SK-N-SH (cell line): ENCODE results near the gene PUM1. TPM values are rescaled to one million over a fixed set of nuclear protein-coding genes. Genes with fewer than 3 reads are reported as not detected.

Source experiments
- CTCF ChIA-PET: fragments of 300-600, 350-600 bp; formaldehyde crosslinking; extraction: SDS; loops from one replicate; lab custom pipeline; 2021; lab: Yijun Ruan, JAX
- POLR2A ChIA-PET: fragments of 350-600 bp; sonication (Branson Sonifier 250); formaldehyde crosslinking; extraction: SDS; loops from one replicate; lab custom pipeline; 2020; ENCODE audit warnings: antibody characterized with exemption, inconsistent platforms; lab: Yijun Ruan, JAX
- DNase-seq: peaks from one replicate; pipeline ENCODE4 v3.0.0; 2012
- H2AFZ ChIP-seq: fragments of 200-600 bp; sonication (generic); 2 replicates; pipeline ENCODE4 v1.8.1; 2016; ENCODE audit warnings: antibody characterized with exemption, mild to moderate bottlenecking, low read depth
- H3F3A ChIP-seq: fragments of 200-600 bp; sonication (generic); replicated peaks from 2 replicates; pipeline ENCODE3; 2016; ENCODE audit warnings: antibody characterized with exemption, mild to moderate bottlenecking; ENCODE audit not compliant: insufficient read depth
- H3K27ac ChIP-seq, 2 experiments: fragments of 200-500 bp in 1 of 2; fragments of 200-600 bp in 1 of 2; sonication (Bioruptor generic) in 1 of 2; sonication (generic), shearing (Covaris generic) in 1 of 2; 2 replicates each; pipeline versions ENCODE4 v1.5.1 to v1.6.1; 2014 to 2016; ENCODE audit warnings: low read depth in 2 of 2, inconsistent platforms in 1 of 2, low read length in 1 of 2, mild to moderate bottlenecking in 1 of 2, mixed read lengths in 1 of 2
- H3K27me3 ChIP-seq: fragments of 200-600 bp; sonication (generic), shearing (Covaris generic); 2 replicates; pipeline ENCODE4 v1.6.1; 2016; ENCODE audit warnings: mixed run types; ENCODE audit not compliant: insufficient read depth
- H3K36me3 ChIP-seq, 2 experiments: fragments of 200-500 bp in 1 of 2; fragments of 200-600 bp in 1 of 2; sonication (Bioruptor generic) in 1 of 2; sonication (generic) in 1 of 2; replicated peaks in 1 of 2; 2 replicates each; pipeline versions ENCODE3 to v1.5.1; 2014 to 2016; ENCODE audit warnings: low read length in 1 of 2, mild to moderate bottlenecking in 1 of 2; ENCODE audit not compliant: insufficient read depth in 2 of 2, control insufficient read depth in 1 of 2
- H3K4me1 ChIP-seq, 2 experiments: fragments of 200-500 bp in 1 of 2; fragments of 200-600 bp in 1 of 2; sonication (Bioruptor generic) in 1 of 2; sonication (generic), shearing (Covaris generic) in 1 of 2; 2 replicates each; pipeline versions ENCODE4 v1.5.1 to v1.6.1; 2014 to 2016; ENCODE audit warnings: low read depth in 1 of 2, low read length in 1 of 2, mixed run types in 1 of 2; ENCODE audit not compliant: insufficient read depth in 2 of 2, control insufficient read depth in 1 of 2
- H3K4me2 ChIP-seq: fragments of 200-600 bp; sonication (generic), shearing (Covaris generic); 2 replicates; pipeline ENCODE4 v1.6.1; 2017; ENCODE audit warnings: mixed run types
- H3K4me3 ChIP-seq, 2 experiments: fragments of 200-500 bp in 1 of 2; fragments of 200-600 bp in 1 of 2; sonication (Bioruptor generic) in 1 of 2; sonication (generic), shearing (Covaris generic) in 1 of 2; 2 replicates each; pipeline versions ENCODE4 v1.5.1 to v1.8.1; 2014 to 2016; ENCODE audit warnings: low read depth in 2 of 2, inconsistent platforms in 1 of 2, low read length in 1 of 2, mild to moderate bottlenecking in 1 of 2, mixed read lengths in 1 of 2, moderate library complexity in 1 of 2
- H3K79me2 ChIP-seq: fragments of 200-600 bp; sonication (generic); 2 replicates; pipeline ENCODE4 v1.8.1; 2017; ENCODE audit warnings: mild to moderate bottlenecking; ENCODE audit not compliant: insufficient read depth
- H3K9ac ChIP-seq: fragments of 200-600 bp; sonication (generic); 2 replicates; pipeline ENCODE4 v1.6.1; 2017; ENCODE audit warnings: mixed run types
- H3K9me2 ChIP-seq: fragments of 200-600 bp; sonication (generic); 2 replicates; pipeline ENCODE4 v1.6.1; 2017; ENCODE audit warnings: mixed run types
- H3K9me3 ChIP-seq: fragments of 200-600 bp; sonication (generic); 2 replicates; pipeline ENCODE4 v1.6.1; 2017; ENCODE audit warnings: mixed run types, mild to moderate bottlenecking, moderate library complexity
- H4K20me1 ChIP-seq: fragments of 200-600 bp; sonication (generic); 2 replicates; pipeline ENCODE4 v1.6.1; 2017; ENCODE audit warnings: mild to moderate bottlenecking, mixed run types; ENCODE audit not compliant: insufficient read depth
- EP300 ChIP-seq, 2 experiments: IDR thresholded peaks; 2 replicates each; pipeline versions ENCODE4 v1.4.0 to v1.6.1; 2012; ENCODE audit warnings: borderline replicate concordance in 1 of 2, low read depth in 1 of 2, low read length in 1 of 2
- FOXJ3 ChIP-seq: sonication (generic); formaldehyde crosslinking; IDR thresholded peaks from 2 replicates; pipeline ENCODE4 v1.5.1; 2020; ENCODE audit warnings: mild to moderate bottlenecking, missing genetic modification reagents
- FOXM1 ChIP-seq: IDR thresholded peaks from 2 replicates; pipeline ENCODE4 v1.4.0; 2012; ENCODE audit warnings: low read depth, mild to moderate bottlenecking
- GABPA ChIP-seq: IDR thresholded peaks from 2 replicates; pipeline ENCODE4 v1.4.0; 2012; ENCODE audit warnings: low read depth, mild to moderate bottlenecking
- GATA2 ChIP-seq: sonication (generic); formaldehyde crosslinking; IDR thresholded peaks from 2 replicates; pipeline ENCODE4 v1.5.0; 2020; ENCODE audit warnings: mild to moderate bottlenecking, missing genetic modification reagents
- JUND ChIP-seq: IDR thresholded peaks from 2 replicates; pipeline ENCODE4 v1.4.0; 2012
- NFIC ChIP-seq: IDR thresholded peaks from 2 replicates; pipeline ENCODE4 v1.4.0; 2012; ENCODE audit warnings: borderline replicate concordance
- POLR2AphosphoS5 ChIP-seq: IDR thresholded peaks from 2 replicates; pipeline ENCODE4 v1.6.1; 2012; ENCODE audit warnings: low read depth, low read length
- RCOR1 ChIP-seq: fragments of 150-350 bp; IDR thresholded peaks from 2 replicates; pipeline ENCODE4 v1.6.1; 2017; ENCODE audit warnings: antibody characterized with exemption, low read length
- RFX5 ChIP-seq: IDR thresholded peaks from 2 replicates; pipeline ENCODE4 v1.6.1; 2012; ENCODE audit warnings: mild to moderate bottlenecking, improper control_type of control experiment, low read length
- RXRA ChIP-seq: IDR thresholded peaks from 2 replicates; pipeline ENCODE4 v1.4.0; 2012; ENCODE audit warnings: low read depth, mild to moderate bottlenecking, borderline replicate concordance
- TAF1 ChIP-seq: IDR thresholded peaks from 2 replicates; pipeline ENCODE4 v1.6.1; 2012; ENCODE audit warnings: low read depth, mild to moderate bottlenecking, low read length, moderate library complexity, borderline replicate concordance
- TCF12 ChIP-seq: IDR thresholded peaks from 2 replicates; pipeline ENCODE4 v1.4.0; 2012
- TEAD4 ChIP-seq: IDR thresholded peaks from 2 replicates; pipeline ENCODE4 v1.4.0; 2012; ENCODE audit warnings: mild to moderate bottlenecking, borderline replicate concordance; ENCODE audit not compliant: insufficient read depth
- YY1 ChIP-seq: IDR thresholded peaks from 2 replicates; pipeline ENCODE4 v1.4.0; 2012; ENCODE audit warnings: low read depth, mild to moderate bottlenecking
- WGBS: methylation state at CpG from one replicate; pipeline ENCODE4 v1.1.6; 2017; ENCODE audit warnings: low lambda C conversion rate; 5-methylcytosine and 5-hydroxymethylcytosine counted together
- polyA plus RNA-seq, 3 experiments: library from polyadenylated mRNA; depleted of rRNA; stranded (reverse); fragments of >200 nt; gene quantifications; 2 replicates each; pipeline ENCODE4 v1.2.3, GENCODE V29; 2012
- TF ChIP-seq, protein P1 (sequence below): IDR thresholded peaks from 2 replicates; pipeline ENCODE4 v1.4.0; 2012; ENCODE audit warnings: low read depth, borderline replicate concordance
- TF ChIP-seq, protein P2 (sequence below): IDR thresholded peaks from 2 replicates; pipeline ENCODE4; 2012
- TF ChIP-seq, protein P3 (sequence below): IDR thresholded peaks from 2 replicates; pipeline ENCODE4 v1.6.1; 2012; ENCODE audit warnings: mild to moderate bottlenecking, low read depth, low read length, moderate library complexity
- TF ChIP-seq, protein P4 (sequence below): fragments of 200-600 bp; sonication (generic); IDR thresholded peaks from 2 replicates; pipeline ENCODE4 v1.6.1; 2017; ENCODE audit warnings: antibody characterized with exemption, mild to moderate bottlenecking, moderate library complexity

The PUM1 gene
- polyA plus RNA-seq, 1 of the 3 experiments (the other 2 are of a cell fraction): 66.7 TPM

DNA sequence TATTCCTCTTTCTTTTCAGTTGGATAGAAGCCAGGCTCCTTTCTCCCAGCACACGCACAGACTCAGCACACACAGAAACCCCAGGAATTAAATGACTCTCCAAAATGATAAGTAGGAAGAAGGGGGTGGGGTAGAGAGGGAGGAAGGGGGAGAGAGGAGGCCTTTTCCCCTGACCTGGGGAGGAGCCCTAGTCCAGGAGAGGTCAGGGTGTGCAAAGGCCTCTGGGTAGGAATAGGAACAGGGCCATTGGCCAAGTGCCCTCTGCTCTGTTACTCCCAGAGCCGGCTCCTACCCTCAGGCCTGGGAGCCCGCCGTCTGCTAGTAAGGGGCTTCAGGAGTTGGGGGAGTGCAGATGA lies 35.6 kb upstream of the PUM1 start:
- peaks cover 7% of the 10 kb centered on the region for H3F3A ChIP-seq
- 61% methylated on average over 4 of the region's 4 CpGs for WGBS
- no peaks in the 10 kb centered on the region for H3K36me3 ChIP-seq
- POLR2A ChIA-PET: no interaction called here
- no peaks in the 10 kb centered on the region for H3K27me3 ChIP-seq
- H2AFZ ChIP-seq: peak overlapping the region; percentile 59; the same call in 1 of the 2 replicates
- no peaks in the 10 kb centered on the region for H3K9me3 ChIP-seq
- CTCF ChIA-PET: no interaction called here
- H3K9ac ChIP-seq: no peak overlapping the region
- H3K27ac ChIP-seq: peak overlapping the region in 1 of 2 experiments; percentile 18; a peak in 1 of 4 replicates
- H4K20me1 ChIP-seq: no peaks in the 10 kb centered on the region
- no peaks in the 10 kb centered on the region for H3K79me2 ChIP-seq
- H3K4me1 ChIP-seq: peaks cover 8 to 9% of the 10 kb centered on the region in 2 experiments; a peak in 2 of 4 replicates
- peak; percentile 41 for DNase-seq
- no peak overlapping the region for H3K4me3 ChIP-seq
- TF ChIP-seq TCF12 (0 out of 2 replicates have a peak, but pooled peaks have one; percentile 18), NFIC (peak; percentile 40), GATA2 (CRISPR knock-in tag) (no peak), JUND (no peak), RCOR1 (no peak), EP300 (IDR thresholded peaks at IDR 0.05; ENCODE audit: borderline replicate concordance in 1 of 2, low read depth in 1 of 2, low read length in 1 of 2) (no peak)
- no peak overlapping the region for H3K4me2 ChIP-seq
- H3K9me2 ChIP-seq: no peaks in the 10 kb centered on the region

DNA sequence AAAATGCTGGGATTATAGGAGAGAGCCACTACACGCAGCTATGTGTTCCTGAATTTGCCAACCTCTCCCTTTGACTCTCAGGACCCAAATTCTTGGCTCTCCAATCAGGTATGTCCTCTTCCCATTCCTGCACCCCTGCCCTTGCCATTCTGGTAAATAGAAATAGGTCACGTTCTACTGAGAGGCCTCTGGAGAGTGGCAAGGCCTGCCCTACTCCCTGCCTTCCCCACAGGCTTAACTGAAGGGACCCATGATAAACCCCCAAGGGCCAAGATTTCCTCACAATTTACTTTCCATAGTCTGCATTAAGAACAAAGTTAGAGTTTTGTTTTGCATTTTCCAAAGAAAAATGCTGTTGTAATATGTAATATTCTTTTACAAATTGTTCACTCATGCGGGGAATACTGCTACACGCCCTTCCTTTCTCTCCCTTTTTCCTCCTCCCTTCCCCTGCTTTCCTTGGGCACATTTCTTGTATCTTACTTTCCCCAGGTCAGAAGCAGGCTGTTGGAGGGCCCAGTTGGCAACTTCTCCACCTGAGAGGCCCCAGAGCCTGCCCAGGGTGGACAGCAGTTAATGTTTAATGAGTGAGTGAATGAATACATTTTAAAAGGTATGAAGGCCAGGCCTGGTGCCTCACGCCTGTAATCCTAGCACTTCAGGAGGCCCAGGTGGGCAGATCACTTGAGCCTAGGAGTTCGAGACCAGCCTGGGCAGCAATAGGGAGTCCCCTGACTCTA lies 33.9 kb upstream of the PUM1 start:
- no peak overlapping the region for H2AFZ ChIP-seq
- H3K9ac ChIP-seq: no peak overlapping the region
- H3F3A ChIP-seq: peaks cover 23% of the 10 kb centered on the region
- no peak overlapping the region for H3K4me3 ChIP-seq
- POLR2A ChIA-PET: no interaction called here
- no peaks in the 10 kb centered on the region for H3K27me3 ChIP-seq
- peaks cover 9 to 24% of the 10 kb centered on the region in 2 experiments; a peak in 3 of 4 replicates for H3K4me1 ChIP-seq
- DNase-seq: no peak
- no peaks in the 10 kb centered on the region for H3K9me3 ChIP-seq
- no peaks in the 10 kb centered on the region for H3K9me2 ChIP-seq
- no peaks in the 10 kb centered on the region for H3K79me2 ChIP-seq
- H3K36me3 ChIP-seq: no peaks in the 10 kb centered on the region
- WGBS: 91% methylated on average over 5 of the region's 6 CpGs
- no peak overlapping the region for H3K27ac ChIP-seq
- CTCF ChIA-PET: no interaction called here
- TF ChIP-seq RFX5: no peak
- TF ChIP-seq, protein P1, sequence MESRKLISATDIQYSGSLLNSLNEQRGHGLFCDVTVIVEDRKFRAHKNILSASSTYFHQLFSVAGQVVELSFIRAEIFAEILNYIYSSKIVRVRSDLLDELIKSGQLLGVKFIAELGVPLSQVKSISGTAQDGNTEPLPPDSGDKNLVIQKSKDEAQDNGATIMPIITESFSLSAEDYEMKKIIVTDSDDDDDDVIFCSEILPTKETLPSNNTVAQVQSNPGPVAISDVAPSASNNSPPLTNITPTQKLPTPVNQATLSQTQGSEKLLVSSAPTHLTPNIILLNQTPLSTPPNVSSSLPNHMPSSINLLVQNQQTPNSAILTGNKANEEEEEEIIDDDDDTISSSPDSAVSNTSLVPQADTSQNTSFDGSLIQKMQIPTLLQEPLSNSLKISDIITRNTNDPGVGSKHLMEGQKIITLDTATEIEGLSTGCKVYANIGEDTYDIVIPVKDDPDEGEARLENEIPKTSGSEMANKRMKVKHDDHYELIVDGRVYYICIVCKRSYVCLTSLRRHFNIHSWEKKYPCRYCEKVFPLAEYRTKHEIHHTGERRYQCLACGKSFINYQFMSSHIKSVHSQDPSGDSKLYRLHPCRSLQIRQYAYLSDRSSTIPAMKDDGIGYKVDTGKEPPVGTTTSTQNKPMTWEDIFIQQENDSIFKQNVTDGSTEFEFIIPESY: no peak
- no peak for TF ChIP-seq TEAD4
- no peak for TF ChIP-seq TAF1
- TF ChIP-seq YY1: no peak
- TF ChIP-seq GABPA: no peak
- TF ChIP-seq RCOR1: no peak
- no peak for TF ChIP-seq RXRA
- no peak for TF ChIP-seq FOXM1
- TF ChIP-seq NFIC: no peak
- TF ChIP-seq, protein P2, sequence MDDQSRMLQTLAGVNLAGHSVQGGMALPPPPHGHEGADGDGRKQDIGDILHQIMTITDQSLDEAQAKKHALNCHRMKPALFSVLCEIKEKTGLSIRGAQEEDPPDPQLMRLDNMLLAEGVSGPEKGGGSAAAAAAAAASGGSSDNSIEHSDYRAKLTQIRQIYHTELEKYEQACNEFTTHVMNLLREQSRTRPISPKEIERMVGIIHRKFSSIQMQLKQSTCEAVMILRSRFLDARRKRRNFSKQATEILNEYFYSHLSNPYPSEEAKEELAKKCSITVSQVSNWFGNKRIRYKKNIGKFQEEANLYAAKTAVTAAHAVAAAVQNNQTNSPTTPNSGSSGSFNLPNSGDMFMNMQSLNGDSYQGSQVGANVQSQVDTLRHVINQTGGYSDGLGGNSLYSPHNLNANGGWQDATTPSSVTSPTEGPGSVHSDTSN: no peak
- no peak for TF ChIP-seq FOXJ3 (CRISPR knock-in tag)
- no peak for TF ChIP-seq POLR2AphosphoS5
- TF ChIP-seq, protein P3, sequence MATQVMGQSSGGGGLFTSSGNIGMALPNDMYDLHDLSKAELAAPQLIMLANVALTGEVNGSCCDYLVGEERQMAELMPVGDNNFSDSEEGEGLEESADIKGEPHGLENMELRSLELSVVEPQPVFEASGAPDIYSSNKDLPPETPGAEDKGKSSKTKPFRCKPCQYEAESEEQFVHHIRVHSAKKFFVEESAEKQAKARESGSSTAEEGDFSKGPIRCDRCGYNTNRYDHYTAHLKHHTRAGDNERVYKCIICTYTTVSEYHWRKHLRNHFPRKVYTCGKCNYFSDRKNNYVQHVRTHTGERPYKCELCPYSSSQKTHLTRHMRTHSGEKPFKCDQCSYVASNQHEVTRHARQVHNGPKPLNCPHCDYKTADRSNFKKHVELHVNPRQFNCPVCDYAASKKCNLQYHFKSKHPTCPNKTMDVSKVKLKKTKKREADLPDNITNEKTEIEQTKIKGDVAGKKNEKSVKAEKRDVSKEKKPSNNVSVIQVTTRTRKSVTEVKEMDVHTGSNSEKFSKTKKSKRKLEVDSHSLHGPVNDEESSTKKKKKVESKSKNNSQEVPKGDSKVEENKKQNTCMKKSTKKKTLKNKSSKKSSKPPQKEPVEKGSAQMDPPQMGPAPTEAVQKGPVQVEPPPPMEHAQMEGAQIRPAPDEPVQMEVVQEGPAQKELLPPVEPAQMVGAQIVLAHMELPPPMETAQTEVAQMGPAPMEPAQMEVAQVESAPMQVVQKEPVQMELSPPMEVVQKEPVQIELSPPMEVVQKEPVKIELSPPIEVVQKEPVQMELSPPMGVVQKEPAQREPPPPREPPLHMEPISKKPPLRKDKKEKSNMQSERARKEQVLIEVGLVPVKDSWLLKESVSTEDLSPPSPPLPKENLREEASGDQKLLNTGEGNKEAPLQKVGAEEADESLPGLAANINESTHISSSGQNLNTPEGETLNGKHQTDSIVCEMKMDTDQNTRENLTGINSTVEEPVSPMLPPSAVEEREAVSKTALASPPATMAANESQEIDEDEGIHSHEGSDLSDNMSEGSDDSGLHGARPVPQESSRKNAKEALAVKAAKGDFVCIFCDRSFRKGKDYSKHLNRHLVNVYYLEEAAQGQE: no peak
- TF ChIP-seq, protein P4, sequence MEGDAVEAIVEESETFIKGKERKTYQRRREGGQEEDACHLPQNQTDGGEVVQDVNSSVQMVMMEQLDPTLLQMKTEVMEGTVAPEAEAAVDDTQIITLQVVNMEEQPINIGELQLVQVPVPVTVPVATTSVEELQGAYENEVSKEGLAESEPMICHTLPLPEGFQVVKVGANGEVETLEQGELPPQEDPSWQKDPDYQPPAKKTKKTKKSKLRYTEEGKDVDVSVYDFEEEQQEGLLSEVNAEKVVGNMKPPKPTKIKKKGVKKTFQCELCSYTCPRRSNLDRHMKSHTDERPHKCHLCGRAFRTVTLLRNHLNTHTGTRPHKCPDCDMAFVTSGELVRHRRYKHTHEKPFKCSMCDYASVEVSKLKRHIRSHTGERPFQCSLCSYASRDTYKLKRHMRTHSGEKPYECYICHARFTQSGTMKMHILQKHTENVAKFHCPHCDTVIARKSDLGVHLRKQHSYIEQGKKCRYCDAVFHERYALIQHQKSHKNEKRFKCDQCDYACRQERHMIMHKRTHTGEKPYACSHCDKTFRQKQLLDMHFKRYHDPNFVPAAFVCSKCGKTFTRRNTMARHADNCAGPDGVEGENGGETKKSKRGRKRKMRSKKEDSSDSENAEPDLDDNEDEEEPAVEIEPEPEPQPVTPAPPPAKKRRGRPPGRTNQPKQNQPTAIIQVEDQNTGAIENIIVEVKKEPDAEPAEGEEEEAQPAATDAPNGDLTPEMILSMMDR: no peak
- no peaks in the 10 kb centered on the region for H4K20me1 ChIP-seq
- no peak overlapping the region for H3K4me2 ChIP-seq
